Esophagus (tissue), 2 donors: ENCODE data around the gene DUOX2. TPM values are rescaled to one million over a fixed set of nuclear protein-coding genes. Genes with fewer than 3 reads are reported as not detected.
"Not testable (repeated sequence)": the region's sequence is repeated elsewhere in the genome, so short reads cannot be mapped to it uniquely, and the experiment has no call there.

Source experiments
- H3K27ac ChIP-seq, 2 donors: one replicate each; pipeline ENCODE4 v1.5.1; 2013; ENCODE audit warnings: low read depth in 2 of 2, mild to moderate bottlenecking in 2 of 2, inconsistent platforms in 1 of 2, low read length in 1 of 2, moderate library complexity in 1 of 2
- H3K27me3 ChIP-seq, 2 donors: one replicate each; pipeline ENCODE4 v1.6.1; 2013; ENCODE audit warnings: low read length in 2 of 2, control low read depth in 1 of 2, mild to moderate bottlenecking in 1 of 2; ENCODE audit not compliant: insufficient read depth in 2 of 2, control insufficient read depth in 1 of 2
- H3K36me3 ChIP-seq, 2 donors: one replicate each; pipeline ENCODE4 v1.6.1; 2013; ENCODE audit warnings: low read length in 1 of 2; ENCODE audit not compliant: control insufficient read depth in 2 of 2, insufficient read depth in 2 of 2
- H3K4me1 ChIP-seq, 2 donors: one replicate each; pipeline ENCODE4 v1.6.1; 2013; ENCODE audit warnings: low read length in 1 of 2; ENCODE audit not compliant: control insufficient read depth in 2 of 2, insufficient read depth in 2 of 2
- H3K4me3 ChIP-seq, 2 donors: one replicate each; pipeline ENCODE4 v1.5.1; 2013; ENCODE audit warnings: low read length in 2 of 2, mild to moderate bottlenecking in 2 of 2, low read depth in 1 of 2, moderate library complexity in 1 of 2
- H3K9me3 ChIP-seq, 2 donors: one replicate each; pipeline ENCODE4 v1.6.1; 2013; ENCODE audit warnings: mild to moderate bottlenecking in 2 of 2, low read depth in 1 of 2, low read length in 1 of 2, moderate library complexity in 1 of 2; ENCODE audit not compliant: control insufficient read depth in 2 of 2, insufficient read depth in 1 of 2
- WGBS, 2 donors: extraction: QIAGEN DNeasy Blood & Tissue Kit; methylation state at CpG; one replicate each; pipeline ENCODE4 v1.1.7; 2013; 5-methylcytosine and 5-hydroxymethylcytosine counted together
- polyA plus RNA-seq, 2 donors: library from polyadenylated mRNA; stranded (reverse); fragments of 200-250 nt; gene quantifications; one replicate each; pipeline ENCODE4 v1.2.3, GENCODE V29; 2013
- donor health status: healthy with polysubstance abuse.
- donor health status: Bipolar disorder and iron deficiency.

The DUOX2 gene
- polyA plus RNA-seq, 2 donors: 15.8 to 26.3 TPM

GRCh38 chr15:45141386-45141785, 27.4 kb upstream of the DUOX2 start:
- Histone ChIP-seq H3K9me3 (no peaks in the 10 kb centered on the region), H3K36me3 (peaks cover 7 to 54% of the 10 kb centered on the region in 2 donors), H3K27me3 (no peaks in the 10 kb centered on the region), H3K4me1 (no peaks in the 10 kb centered on the region), H3K27ac (no peak overlapping the region), H3K4me3 (no peak overlapping the region)
- WGBS, 2 donors: 84 to 85% methylated on average over 4 to 5 of the region's 5 CpGs

DNA sequence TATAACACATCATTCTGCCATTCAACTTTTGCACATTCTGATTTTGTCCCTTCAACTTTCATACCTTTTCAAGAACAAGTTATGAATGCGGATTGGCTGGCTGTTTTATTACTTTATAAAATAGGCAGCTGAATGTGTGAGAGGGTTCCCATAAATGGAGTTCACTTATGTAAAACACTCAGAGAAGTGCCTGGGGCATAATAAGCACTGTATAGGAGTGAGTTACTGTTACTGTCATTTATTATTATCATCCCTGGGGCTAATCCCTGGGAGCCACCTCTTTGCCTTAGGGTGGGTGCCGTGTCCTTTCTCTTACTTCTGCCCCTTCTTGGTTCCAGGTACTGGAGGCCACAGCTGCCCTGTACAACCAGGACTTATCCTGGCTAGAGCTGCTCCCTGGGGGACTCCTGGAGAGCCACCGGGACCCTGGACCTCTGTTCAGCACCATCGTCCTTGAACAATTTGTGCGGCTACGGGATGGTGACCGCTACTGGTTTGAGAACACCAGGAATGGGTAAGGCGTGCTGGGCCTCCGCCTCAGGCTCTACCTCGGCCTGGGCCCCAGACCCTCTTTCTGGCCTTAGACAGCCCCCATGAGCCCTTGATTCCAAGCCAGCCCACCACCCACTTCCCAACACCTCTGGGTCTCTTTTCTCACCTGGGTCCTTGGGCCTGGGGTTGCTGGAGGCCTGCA, 26.7 kb upstream of the DUOX2 start:
- Histone ChIP-seq H3K4me3 (no peak overlapping the region), H3K27ac (no peak overlapping the region), H3K4me1 (no peaks in the 10 kb centered on the region), H3K27me3 (no peaks in the 10 kb centered on the region), H3K9me3 (no peaks in the 10 kb centered on the region), H3K36me3 (peaks cover 7 to 55% of the 10 kb centered on the region in 2 donors)
- WGBS, 2 donors: 94 to 96% methylated on average over 10 of the region's 10 CpGs

DNA sequence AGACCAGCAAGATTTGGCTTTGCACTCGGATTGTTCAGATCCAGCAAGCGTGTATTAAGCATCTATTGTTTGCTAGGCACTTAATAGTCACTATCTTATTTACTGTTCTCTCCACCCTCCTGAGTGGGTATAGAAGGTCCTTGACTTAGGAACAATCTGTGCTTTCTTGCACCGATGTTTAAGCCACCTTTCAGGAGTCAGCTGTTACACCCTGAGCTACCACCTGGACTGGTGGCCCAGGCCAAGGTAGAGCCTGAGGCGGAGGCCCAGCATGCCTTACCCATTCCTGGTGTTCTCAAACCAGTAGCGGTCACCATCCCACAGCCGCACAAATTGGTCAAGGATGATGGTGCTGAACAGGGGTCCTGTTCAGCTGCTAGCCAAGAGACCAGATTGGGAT, 25.8 kb upstream of the DUOX2 start:
- no peaks in the 10 kb centered on the region for H3K27me3 ChIP-seq
- H3K27ac ChIP-seq: no peak overlapping the region
- H3K36me3 ChIP-seq: peaks cover 7 to 57% of the 10 kb centered on the region in 2 donors
- no peaks in the 10 kb centered on the region for H3K9me3 ChIP-seq
- 88 to 90% methylated on average over 6 of the region's 6 CpGs for WGBS, 2 donors
- peaks cover 0 to 4% of the 10 kb centered on the region in 2 donors for H3K4me1 ChIP-seq
- H3K4me3 ChIP-seq: no peak overlapping the region

DNA sequence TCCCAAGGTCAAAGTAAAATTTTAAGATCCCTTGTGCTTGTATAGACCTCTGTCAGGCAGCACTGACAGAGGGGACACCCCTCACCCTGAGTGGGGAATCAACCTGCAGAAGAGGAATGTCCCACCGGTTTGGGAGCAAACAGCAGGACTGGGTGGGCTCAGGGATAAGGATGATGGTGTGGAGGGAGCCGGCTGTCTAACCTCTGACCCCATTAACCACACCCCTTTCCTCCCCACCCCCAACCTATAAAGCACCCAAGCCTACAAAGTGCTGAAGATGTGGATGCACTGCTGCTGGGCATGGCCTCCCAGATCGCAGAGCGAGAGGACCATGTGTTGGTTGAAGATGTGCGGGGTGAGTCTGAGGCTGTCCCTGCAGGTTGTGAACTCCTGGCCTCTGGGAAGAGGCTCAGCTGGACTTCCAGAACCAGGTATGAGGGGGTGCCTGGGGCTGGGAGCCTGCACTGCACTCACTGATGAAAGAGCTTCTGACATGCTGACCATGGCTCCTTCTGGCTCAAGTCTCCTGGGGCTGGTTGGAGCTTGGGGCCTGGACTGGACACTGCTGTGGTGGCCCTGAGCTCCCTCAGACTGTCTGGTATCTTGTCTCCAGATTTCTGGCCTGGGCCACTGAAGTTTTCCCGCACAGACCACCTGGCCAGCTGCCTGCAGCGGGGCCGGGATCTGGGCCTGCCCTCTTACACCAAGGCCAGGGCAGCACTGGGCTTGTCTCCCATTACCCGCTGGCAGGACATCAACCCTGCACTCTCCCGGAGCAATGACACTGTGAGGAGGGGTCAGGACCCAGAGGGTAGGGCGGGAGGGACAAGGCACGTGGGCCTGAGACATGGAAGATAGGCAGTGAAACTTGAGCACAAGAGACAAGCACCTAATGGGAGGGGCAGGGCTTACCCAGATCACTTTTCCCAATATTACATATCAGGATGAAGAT, 25.1 kb upstream of the DUOX2 start:
- WGBS, 2 donors: 72 to 74% methylated on average over 12 of the region's 12 CpGs
- no peak overlapping the region for H3K27ac ChIP-seq
- H3K9me3 ChIP-seq: no peaks in the 10 kb centered on the region
- no peak overlapping the region for H3K4me3 ChIP-seq
- H3K27me3 ChIP-seq: no peaks in the 10 kb centered on the region
- H3K36me3 ChIP-seq: peaks cover 7 to 56% of the 10 kb centered on the region in 2 donors
- H3K4me1 ChIP-seq: peaks cover 0 to 6% of the 10 kb centered on the region in 2 donors

- H3K27me3 ChIP-seq: no peaks in the 10 kb centered on the region
- no peak overlapping the region for H3K4me3 ChIP-seq
- 84 to 86% methylated on average over 8 of the region's 8 CpGs for WGBS, 2 donors
- no peak overlapping the region for H3K27ac ChIP-seq
- H3K4me1 ChIP-seq: peaks cover 6 to 12% of the 10 kb centered on the region in 2 donors
- H3K36me3 ChIP-seq: peaks cover 4 to 51% of the 10 kb centered on the region in 2 donors
- no peaks in the 10 kb centered on the region for H3K9me3 ChIP-seq
Observed at GRCh38 chr15:45137703-45138102, 23.7 kb upstream of the DUOX2 start.

GRCh38 chr15:45136378-45136764, 22.4 kb upstream of the DUOX2 start:
- Histone ChIP-seq H3K4me3 (no peak overlapping the region), H3K4me1 (peaks cover 6 to 12% of the 10 kb centered on the region in 2 donors), H3K27ac (no peak overlapping the region), H3K27me3 (no peaks in the 10 kb centered on the region), H3K36me3 (peaks cover 4 to 42% of the 10 kb centered on the region in 2 donors), H3K9me3 (no peaks in the 10 kb centered on the region)
- WGBS, 2 donors: 41 to 50% methylated on average over 10 of the region's 10 CpGs

- Histone ChIP-seq H3K4me1 (peaks cover 6 to 12% of the 10 kb centered on the region in 2 donors), H3K36me3 (peaks cover 2 to 36% of the 10 kb centered on the region in 2 donors)
- not testable (repeated sequence) for H3K9me3 ChIP-seq, H3K27me3 ChIP-seq, H3K4me3 ChIP-seq, H3K27ac ChIP-seq
- 44 to 51% methylated on average over 8 to 9 of the region's 37 CpGs for WGBS, 2 donors
Observed at GRCh38 chr15:45135705-45136377, 21.9 kb upstream of the DUOX2 start.

DNA sequence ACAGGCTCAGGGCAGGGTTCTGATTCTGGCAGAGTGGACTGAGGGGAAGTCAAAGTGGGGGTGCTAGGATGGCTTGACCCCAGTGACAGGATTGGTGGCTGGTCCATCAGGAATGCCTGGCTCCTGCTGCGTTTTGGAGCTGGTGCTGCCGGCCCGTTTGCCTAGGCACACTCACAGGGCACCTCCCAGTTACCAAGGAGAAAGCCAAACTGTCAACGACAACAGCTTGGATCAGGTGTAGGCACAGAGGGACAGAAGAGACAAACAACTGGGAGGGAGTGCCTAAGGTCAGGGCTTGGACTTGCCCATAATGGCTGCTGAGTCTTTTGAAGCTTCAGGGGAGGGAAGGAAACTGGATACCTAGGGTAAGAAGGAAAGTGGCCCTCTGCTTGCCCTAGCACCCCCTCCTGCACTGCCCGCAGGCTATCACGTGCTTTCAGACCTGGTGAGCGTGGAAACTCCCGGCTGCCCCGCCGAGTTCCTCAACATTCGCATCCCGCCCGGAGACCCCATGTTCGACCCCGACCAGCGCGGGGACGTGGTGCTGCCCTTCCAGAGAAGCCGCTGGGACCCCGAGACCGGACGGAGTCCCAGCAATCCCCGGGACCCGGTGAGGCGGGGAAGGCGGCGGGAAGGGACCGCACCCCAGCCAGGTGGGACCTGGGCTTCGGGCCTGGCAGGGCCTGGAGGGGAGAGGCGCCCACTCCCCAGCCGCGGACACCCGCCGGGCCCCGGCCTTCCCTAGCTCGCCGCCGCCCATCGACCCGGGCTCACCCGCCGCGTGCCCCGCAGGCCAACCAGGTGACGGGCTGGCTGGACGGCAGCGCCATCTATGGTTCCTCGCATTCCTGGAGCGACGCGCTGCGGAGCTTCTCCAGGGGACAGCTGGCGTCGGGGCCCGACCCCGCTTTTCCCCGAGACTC, 21.0 kb upstream of the DUOX2 start:
- peak overlapping the region in 1 of 2 donors; percentile 47 for H3K27ac ChIP-seq
- 23 to 41% methylated on average over 42 to 57 of the region's 57 CpGs for WGBS, 2 donors

More for the DNA sequence above, 21.0 kb upstream of the DUOX2 start:
- no peaks in the 10 kb centered on the region for H3K9me3 ChIP-seq
- H3K4me1 ChIP-seq: peaks cover 6 to 12% of the 10 kb centered on the region in 2 donors
- no peak overlapping the region for H3K4me3 ChIP-seq
- H3K27me3 ChIP-seq: no peaks in the 10 kb centered on the region
- H3K36me3 ChIP-seq: peaks cover 0 to 34% of the 10 kb centered on the region in 2 donors
